HS-5 (cell line): ENCODE results near the gene APRT.
"Not testable (repeated sequence)": the region's sequence is repeated elsewhere in the genome, so short reads cannot be mapped to it uniquely, and the experiment has no call there.

Experiments
- DNase-seq: peaks from one replicate; pipeline ENCODE4 v3.0.0-alpha.2; 2012; ENCODE audit warnings: low read depth

The APRT gene

GRCh38 chr16:88806491-88807111 is 5.1 kb downstream of the APRT start:
- DNase-seq, result no peak

DNA sequence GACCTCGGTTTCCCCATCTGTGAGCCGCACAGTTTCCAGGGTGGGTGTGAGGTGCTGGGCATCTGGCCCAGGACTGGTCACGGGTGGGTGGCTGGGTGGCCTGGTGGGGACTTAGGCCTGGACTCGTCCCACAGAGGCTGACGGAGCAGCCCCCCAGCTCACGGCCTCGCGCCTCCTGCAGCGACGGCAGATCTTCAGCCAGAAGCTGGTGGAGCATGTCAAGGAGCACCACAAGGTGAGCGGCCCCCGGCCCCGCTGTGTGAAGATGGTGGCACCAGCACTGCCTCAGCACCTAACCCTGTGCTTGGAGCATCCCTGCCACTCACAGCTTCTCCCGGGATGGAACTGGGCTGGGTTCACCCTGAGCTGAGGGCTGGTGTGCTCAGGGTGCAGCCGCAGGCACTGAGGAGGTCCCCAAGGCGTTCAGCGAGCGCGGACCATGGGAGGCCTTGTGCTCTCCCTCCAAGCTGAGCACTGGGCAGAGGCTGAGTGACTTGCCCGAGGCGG is 5.8 kb downstream of the APRT start:
- DNase-seq, result no peak

GRCh38 chr16:88805340-88805715 is 6.4 kb downstream of the APRT start:
- DNase-seq, result no peak

DNA sequence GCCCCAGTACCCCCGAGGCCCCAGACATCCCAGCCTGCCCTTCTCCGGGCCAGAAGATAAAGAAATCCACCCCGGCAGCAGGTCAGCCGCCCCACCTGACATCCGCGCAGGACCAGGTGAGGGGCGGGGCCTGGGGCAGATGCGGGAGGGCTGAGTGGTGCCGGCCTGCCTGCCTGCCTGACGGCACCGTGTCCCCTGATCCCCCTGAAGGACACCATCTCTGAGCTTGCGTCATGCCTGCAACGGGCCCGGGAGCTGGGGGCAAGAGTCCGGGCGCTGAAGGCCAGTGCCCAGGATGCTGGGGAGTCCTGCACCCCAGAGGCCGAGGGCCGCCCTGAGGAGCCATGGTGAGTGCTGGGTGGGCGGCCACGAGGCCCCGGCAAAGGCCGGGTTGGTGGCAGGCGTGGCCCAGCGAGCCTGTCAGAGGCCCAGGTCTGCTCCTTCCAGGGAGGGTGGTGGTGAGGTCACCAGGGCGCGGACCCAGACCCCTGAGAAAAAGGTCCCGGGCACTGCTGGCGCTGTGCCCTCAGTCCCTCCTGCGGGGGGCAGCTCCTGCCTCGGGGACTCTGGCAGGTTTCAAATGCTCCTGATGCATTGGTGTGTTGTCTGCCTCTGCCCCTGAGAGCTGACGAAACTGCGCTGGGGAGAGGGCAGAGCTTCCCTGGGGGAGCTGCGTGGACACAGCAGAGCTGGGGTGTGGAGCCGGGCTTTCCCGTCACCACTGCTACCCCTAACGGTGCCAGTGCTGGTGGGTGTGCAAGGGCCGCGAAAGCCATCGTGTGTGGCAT is 7.0 kb downstream of the APRT start:
- DNase-seq, result no peak

GRCh38 chr16:88804173-88804551 is 7.6 kb downstream of the APRT start:
- DNase-seq, result no peak

DNA sequence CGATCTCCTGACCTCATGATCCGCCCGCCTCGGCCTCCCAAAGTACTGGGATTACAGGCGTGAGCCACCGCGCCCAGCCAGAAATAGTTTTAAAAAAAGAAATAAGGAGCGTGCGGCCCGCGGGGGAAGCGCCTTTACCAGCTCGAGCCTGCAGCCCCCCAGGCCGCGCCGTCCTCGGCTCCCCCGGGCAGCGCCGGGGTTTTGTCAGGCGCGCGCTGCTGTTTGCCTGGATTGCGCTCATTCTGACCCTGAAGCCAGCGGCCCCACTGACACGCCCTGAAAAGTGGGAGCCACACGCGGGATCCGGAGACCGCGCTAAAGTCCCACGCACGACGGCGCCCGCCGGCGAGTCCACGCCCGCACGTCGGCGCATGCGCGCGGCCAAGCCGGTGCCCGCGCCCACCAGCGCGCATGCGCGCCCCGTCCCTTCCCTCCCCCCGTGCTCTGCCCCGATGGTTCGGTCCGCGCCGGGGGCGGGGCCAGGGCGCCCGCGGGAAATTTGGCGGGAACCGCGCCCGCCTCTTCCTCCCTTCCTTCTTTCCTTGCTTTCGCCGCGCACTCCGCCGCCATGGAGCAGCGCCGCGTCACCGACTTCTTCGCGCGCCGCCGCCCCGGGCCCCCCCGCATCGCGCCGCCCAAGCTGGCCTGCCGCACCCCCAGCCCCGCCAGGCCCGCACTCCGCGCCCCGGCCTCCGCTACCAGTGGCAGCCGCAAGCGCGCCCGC is 8.3 kb downstream of the APRT start, which contains the start of gene CDT1:
TSS of gene CDT1 (plus strand) at position 526 of the 724 bp plus-strand sequence. CDS start at position 569, 43 bp downstream.
- DNase-seq, result no peak

DNA sequence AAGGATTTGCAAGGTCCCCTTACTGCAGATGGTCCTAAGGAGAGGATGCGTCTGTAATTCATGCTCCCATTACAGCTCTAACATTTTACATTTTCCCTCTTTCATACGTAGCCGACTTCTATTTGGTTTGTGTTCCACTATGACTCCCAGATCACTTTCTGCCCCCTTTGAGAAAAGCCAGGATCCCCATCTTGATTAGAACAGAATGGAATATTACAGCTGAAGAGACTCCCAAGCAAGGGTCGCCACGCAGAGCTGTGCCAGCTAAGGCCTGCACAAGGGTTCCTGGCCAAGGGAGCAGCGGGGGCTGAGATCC is 11.5 kb downstream of the APRT start:
- no peak for DNase-seq

- DNase-seq, result no peak
These were observed 12.0 kb downstream of the APRT start for GRCh38 chr16:88799569-88800276.

DNA sequence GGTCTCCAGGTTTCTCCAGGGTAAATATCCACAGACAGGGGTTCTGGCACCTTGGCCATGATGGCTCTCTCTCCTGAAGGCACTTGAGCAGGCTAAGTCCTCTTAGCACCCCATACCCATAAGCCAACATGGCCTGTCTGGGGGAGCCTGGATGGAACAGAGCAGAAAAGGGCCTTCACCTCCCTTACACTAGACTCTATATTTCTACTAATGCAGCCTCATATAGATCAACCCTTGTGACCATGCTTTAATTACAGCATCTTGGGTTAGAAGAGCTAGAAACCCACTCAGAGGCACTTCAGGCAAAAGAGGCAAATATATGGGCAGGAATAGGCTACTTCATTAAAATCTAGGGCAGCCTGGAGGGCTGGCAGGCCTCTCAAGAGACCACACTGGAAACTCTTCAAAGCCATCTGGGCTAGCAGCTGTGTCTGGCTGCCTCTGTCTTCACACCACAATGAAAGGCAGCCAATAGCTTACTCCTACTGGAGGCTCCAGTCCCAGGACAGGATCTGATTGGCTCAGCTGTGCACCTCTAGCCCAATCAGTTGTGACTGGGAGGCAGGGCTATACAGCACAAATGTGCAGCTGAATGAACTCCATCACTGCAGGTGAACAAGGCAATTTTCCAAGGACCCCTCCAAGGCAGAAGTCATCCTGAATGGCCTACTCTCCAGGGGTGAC is 12.8 kb downstream of the APRT start:
- no peak for DNase-seq

- DNase-seq, result no peak
These were observed 13.7 kb downstream of the APRT start for GRCh38 chr16:88798073-88798472.

DNA sequence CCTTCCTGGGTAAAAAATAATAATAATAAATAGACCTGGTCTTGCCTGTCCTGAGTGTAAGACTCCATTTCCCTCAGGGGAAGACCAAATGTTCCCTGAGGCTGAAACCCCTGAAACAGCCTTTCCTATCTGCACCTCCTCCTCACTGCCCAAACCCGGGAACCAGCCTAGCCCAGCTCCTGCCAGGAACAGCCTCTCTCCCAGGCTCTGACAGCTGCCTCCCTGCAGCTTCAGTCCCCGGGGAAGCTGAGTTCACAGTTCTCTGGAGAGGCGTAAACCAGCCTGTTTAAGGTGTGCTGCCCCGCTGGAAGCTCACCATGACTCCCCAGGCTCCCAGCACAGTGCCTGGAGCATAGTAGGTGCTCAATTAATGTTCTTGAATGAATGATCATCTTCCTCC is 15.4 kb downstream of the APRT start:
- no peak for DNase-seq

GRCh38 chr16:88793251-88793954 is 18.3 kb downstream of the APRT start:
- DNase-seq, result no peak

DNA sequence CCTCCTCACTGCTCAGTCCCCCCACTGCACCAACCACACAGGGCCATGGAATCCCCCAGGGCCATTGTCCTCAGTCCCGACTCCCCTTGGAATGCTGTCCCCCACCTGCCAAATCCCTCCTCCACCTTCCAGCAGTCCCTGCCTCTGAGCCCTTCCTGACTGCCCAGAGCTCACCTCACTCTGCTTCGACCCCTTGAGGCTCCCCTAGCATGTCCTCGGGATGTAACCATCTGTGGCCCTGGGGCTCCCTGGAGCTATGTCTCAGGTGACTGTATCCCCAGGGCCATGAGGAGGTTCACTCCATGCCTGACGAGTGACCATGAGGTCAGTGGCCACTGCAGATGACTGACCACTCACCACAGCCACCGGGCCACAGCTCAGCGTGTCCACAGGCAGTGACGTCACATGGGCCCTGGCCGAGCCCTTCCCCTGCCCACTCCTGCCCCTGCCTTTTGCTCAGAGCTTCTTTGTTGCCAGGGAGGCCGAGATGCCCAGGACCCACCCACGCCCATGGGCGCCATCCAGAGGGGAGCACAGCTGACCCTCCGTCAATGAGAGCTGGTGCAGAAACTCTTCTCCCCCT is 19.0 kb downstream of the APRT start:
- no peak for DNase-seq

- no peak for DNase-seq
These were observed 19.6 kb downstream of the APRT start for GRCh38 chr16:88792078-88792550.

GRCh38 chr16:88790312-88791211 is 21.2 kb downstream of the APRT start:
- no peak for DNase-seq

DNA sequence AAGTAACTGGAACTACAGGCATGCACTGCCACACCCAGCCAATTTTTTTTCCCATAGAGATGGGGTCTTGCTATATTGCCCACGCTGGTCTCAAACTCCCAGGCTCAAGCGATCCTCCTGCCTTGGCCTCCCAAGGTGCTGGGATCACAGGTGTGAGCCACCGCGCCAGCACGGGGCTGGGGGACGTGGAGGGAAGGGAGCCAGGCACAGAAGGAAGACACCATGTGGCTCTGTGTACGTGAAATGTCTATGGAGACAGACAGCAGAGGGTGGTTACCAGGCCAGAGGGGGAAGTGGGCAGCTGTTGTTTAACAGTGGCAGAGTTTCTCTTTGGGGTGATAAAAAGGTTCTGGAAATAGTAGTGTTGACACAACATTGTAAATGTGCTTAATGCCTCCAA is 22.1 kb downstream of the APRT start:
- no peak for DNase-seq

DNA sequence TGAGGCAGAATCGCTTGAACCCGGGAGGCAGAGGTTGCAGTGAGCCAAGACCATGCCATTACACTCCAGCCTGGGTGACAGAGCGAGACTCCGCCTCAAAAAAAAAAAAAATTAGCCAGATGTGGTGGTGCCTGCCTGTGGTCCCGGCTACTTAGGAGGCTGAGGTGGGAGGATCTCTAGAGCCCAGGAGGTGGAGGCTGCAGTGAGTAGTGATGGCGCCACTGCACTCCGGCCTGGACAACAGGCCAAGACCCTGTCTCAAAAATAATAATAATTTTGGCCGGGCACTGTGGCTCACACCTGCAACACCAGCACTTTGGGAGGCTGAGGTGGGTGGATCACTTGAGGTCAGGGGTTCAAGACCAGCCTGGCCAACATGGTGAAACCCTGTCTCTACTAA is 23.0 kb downstream of the APRT start:
- not testable (repeated sequence) for DNase-seq

DNA sequence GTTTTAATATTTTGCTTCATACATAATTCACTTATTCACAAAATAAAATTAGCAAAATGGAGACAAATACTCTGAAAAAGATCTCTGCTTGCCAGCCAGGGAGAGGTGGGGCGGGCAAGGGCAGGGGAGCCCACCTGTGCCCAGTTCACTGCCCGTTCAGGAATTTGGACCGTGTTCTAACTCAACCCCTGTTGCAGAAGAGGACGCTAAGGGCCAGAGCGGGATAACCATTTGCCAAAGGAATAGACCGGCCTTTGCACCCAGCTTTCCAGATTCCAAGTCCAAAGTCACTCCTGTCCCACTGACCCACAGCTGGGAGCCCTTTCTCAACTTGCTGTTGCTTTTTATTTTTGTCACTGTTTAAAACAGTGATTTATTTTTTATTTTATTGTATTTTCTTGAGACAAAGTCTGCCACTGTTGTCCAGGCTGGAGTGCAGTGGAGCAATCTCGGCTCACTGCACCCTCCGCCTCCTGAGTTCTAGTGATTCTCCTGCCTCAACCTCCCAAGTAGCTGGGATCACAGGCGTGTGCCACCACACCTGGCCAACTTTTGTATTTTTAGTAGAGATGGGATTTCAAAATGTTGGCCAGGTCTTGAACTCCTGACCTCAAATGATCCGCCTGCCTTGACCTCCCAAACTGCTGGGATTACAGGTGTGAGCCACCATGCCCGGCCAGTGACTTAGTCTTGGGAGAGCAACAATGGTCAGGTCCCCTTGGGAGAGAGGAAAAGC is 24.0 kb downstream of the APRT start:
- DNase-seq, result no peak
